GM12878 (cell line): ENCODE results near the gene UBC. TPM values are rescaled to one million over a fixed set of nuclear protein-coding genes. Genes with fewer than 3 reads are reported as not detected.

ENCODE experiments used
- CBFB ChIP-seq: IDR thresholded peaks from 2 replicates; pipeline ENCODE4 v1.6.1; 2016; ENCODE audit warnings: antibody characterized with exemption, low read depth
- CEBPB ChIP-seq, 2 experiments: fragments of 150-350 bp in 1 of 2; IDR thresholded peaks; 2 replicates each; pipeline ENCODE4 v1.6.1; 2012 to 2014; ENCODE audit warnings: low read depth in 2 of 2, low read length in 2 of 2, borderline replicate concordance in 1 of 2, inconsistent platforms in 1 of 2
- EP300 ChIP-seq, 2 experiments: fragments of 150-350 bp in 1 of 2; IDR thresholded peaks; 2 replicates each; pipeline ENCODE4 v1.6.1; 2011 to 2012; ENCODE audit warnings: low read depth in 2 of 2, low read length in 2 of 2, borderline replicate concordance in 1 of 2, improper control_type of control experiment in 1 of 2, inconsistent platforms in 1 of 2; ENCODE audit not compliant: control insufficient read depth in 1 of 2
- IRF3 ChIP-seq: fragments of 450-650 bp; IDR thresholded peaks from 2 replicates; pipeline ENCODE4 v1.6.1; 2014; ENCODE audit warnings: mild to moderate bottlenecking
- JUNB ChIP-seq: IDR thresholded peaks from 2 replicates; pipeline ENCODE4 v1.6.1; 2016; ENCODE audit warnings: antibody characterized with exemption, mild to moderate bottlenecking
- MTA2 ChIP-seq: fragments of 450-650 bp; IDR thresholded peaks from 2 replicates; pipeline ENCODE4 v1.6.1; 2016; ENCODE audit warnings: low read depth, mild to moderate bottlenecking, moderate library complexity
- NRF1 ChIP-seq: conservative IDR thresholded peaks from 2 replicates; pipeline ENCODE4 v1.6.1; 2011; ENCODE audit warnings: mild to moderate bottlenecking, low read depth, low read length, improper control_type of control experiment
- RB1 ChIP-seq: fragments of 450-650 bp; formaldehyde crosslinking; IDR thresholded peaks from 2 replicates; pipeline ENCODE4 v1.6.1; 2017; ENCODE audit warnings: mild to moderate bottlenecking, borderline replicate concordance
- RFX5 ChIP-seq: IDR thresholded peaks from 2 replicates; pipeline ENCODE4 v1.6.1; 2011; ENCODE audit warnings: low read depth, low read length, improper control_type of control experiment
- SIN3A ChIP-seq: IDR thresholded peaks from 2 replicates; pipeline ENCODE4 v1.6.1; 2012; ENCODE audit warnings: low read depth, low read length, improper control_type of control experiment
- SMAD5 ChIP-seq: IDR thresholded peaks from 2 replicates; pipeline ENCODE4 v1.6.1; 2016; ENCODE audit warnings: antibody characterized with exemption, low read depth
- TAF1 ChIP-seq: IDR thresholded peaks from 2 replicates; pipeline ENCODE4 v1.6.1; 2011; ENCODE audit warnings: mild to moderate bottlenecking, low read depth, low read length, borderline replicate concordance
- TCF7 ChIP-seq: IDR thresholded peaks from 2 replicates; pipeline ENCODE4 v1.6.1; 2014; ENCODE audit warnings: antibody characterized with exemption, borderline replicate concordance
- ZBTB40 ChIP-seq: fragments of 450-650 bp; IDR thresholded peaks from 2 replicates; pipeline ENCODE4 v1.6.1; 2016; ENCODE audit warnings: mild to moderate bottlenecking, moderate library complexity, borderline replicate concordance
- ZNF24 ChIP-seq: fragments of 450-650 bp; IDR thresholded peaks from 2 replicates; pipeline ENCODE4 v1.6.1; 2017; ENCODE audit warnings: antibody characterized with exemption, mild to moderate bottlenecking
- ZNF687 ChIP-seq: fragments of 450-650 bp; IDR thresholded peaks from 2 replicates; pipeline ENCODE4 v1.6.1; 2017; ENCODE audit warnings: mild to moderate bottlenecking, moderate library complexity
- ZSCAN29 ChIP-seq: fragments of 450-650 bp; IDR thresholded peaks from 2 replicates; pipeline ENCODE4 v1.6.1; 2017; ENCODE audit warnings: mild to moderate bottlenecking, moderate library complexity
- polyA plus RNA-seq, 11 experiments: library from polyadenylated mRNA; depleted of rRNA in 4 of 11; unstranded in 6 of 11; stranded (reverse) in 5 of 11; fragments of >200 nt; fragmentation: Nextera tagmentation in 4 of 11; fragmentation: Illumina TruSeq in 1 of 11; extraction: Ambion mirVana in 4 of 11; extraction: Trizol in 1 of 11; gene quantifications; 1 replicate in 1 of 11; 2 replicates in 10 of 11; pipeline versions ENCODE4 v1.2.1 to v1.2.3, GENCODE V29; 2011 to 2016; ENCODE audit warnings: inconsistent platforms in 2 of 11, missing spikeins in 2 of 11, low read depth in 1 of 11
- total RNA-seq, 4 experiments: library from RNA; depleted of rRNA in 3 of 4; stranded (reverse); fragments of >200 nt in 3 of 4; fragmentation: Illumina TruSeq in 1 of 4; extraction: Trizol in 1 of 4; gene quantifications; 2 replicates each; pipeline versions ENCODE4 v1.2.1 to v1.2.3, GENCODE V29; 2013 to 2021

Gene UBC
- total and polyA plus RNA-seq, 10 of the 15 experiments (the other 5 are each of a cell fraction or from before 2014, with no cell fraction given) = 653 to 1,666 (median 874) TPM

- TF ChIP-seq CEBPB (IDR thresholded peaks at IDR 0.05; ENCODE audit: borderline replicate concordance in 1 of 2, low read depth in 2 of 2, low read length in 2 of 2) (peak; percentile 9 to 18; a peak in 1 of 4 replicates), TAF1 (0 out of 2 replicates have a peak, but pooled peaks have one; percentile 9), RB1 (peak; percentile 49; the same call in 1 of the 2 replicates), CBFB (0 out of 2 replicates have a peak, but pooled peaks have one; percentile 31), ZNF24 (peak; percentile 99), MTA2 (no peak; the same call in 1 of the 2 replicates), TCF7 (peak; percentile 58; the same call in 1 of the 2 replicates), RFX5 (no peak), SIN3A (no peak), SMAD5 (0 out of 2 replicates have a peak, but pooled peaks have one; percentile 40), EP300 (IDR thresholded peaks at IDR 0.05; ENCODE audit: borderline replicate concordance in 1 of 2, control insufficient read depth in 1 of 2, low read depth in 2 of 2, low read length in 2 of 2) (peak in 1 of 2 experiments; percentile 66; a peak in 1 of 4 replicates), NRF1 (no peak), ZNF687 (peak; percentile 20; the same call in 1 of the 2 replicates), JUNB (peak; percentile 21; the same call in 1 of the 2 replicates), IRF3 (no peak), ZBTB40 (peak; percentile 92), ZSCAN29 (peak; percentile 99)
Measured at GRCh38 chr12:124939421-124940142, 25.1 kb upstream of the UBC start (continued).
